Endothelial cell of umbilical vein (primary cell): ENCODE data around the gene NGFR. TPM values are rescaled to one million over a fixed set of nuclear protein-coding genes. Genes with fewer than 3 reads are reported as not detected.

ENCODE experiments used
- BruUV-seq: library from RNA; stranded (reverse); fragments of 400-500 nt; replicated peaks from 2 replicates; lab custom pipeline; 2021; lab: Mats Ljungman, UMichigan
- CTCF ChIA-PET: fragments of 300-600, 350-600 bp; sonication (Branson Sonifier 250); formaldehyde crosslinking; loops from one replicate; lab custom pipeline; 2021; ENCODE audit warnings: antibody characterized with exemption, inconsistent platforms; lab: Charles Lee
- POLR2A ChIA-PET: fragments of 300-600, 350-600 bp; sonication (Branson Sonifier 250); formaldehyde crosslinking; loops from one replicate; lab custom pipeline; 2021; ENCODE audit warnings: antibody characterized with exemption, inconsistent platforms; lab: Charles Lee
- DNase-seq: peaks from one replicate; pipeline ENCODE4 v3.0.0-alpha.2; 2011; ENCODE audit warnings: low read depth, low spot score
- FAIRE-seq: peaks from 2 replicates; lab custom pipeline; 2011; peaks lifted over from hg19 to GRCh38; lab: Jason Lieb, UNC
- H2AFZ ChIP-seq: 2 replicates; pipeline ENCODE4 v1.6.0; 2012; ENCODE audit warnings: low read depth, low read length, control low read depth, inconsistent platforms
- H3K27ac ChIP-seq: 2 replicates; pipeline ENCODE4 v1.5.1; 2011; ENCODE audit warnings: low read depth, mild to moderate bottlenecking, control low read depth, low read length, moderate library complexity; ENCODE audit not compliant: insufficient read depth
- H3K27me3 ChIP-seq, 2 experiments: 2 replicates each; pipeline versions ENCODE4 v1.6.0 to v1.6.1; 2011; ENCODE audit warnings: low read length in 2 of 2, mixed read lengths in 1 of 2; ENCODE audit not compliant: control insufficient read depth in 2 of 2, insufficient read depth in 2 of 2
- H3K36me3 ChIP-seq, 2 experiments: 2 replicates in 1 of 2; 3 replicates in 1 of 2; pipeline ENCODE4 v1.5.1; 2011; ENCODE audit warnings: low read length in 2 of 2, mild to moderate bottlenecking in 1 of 2, moderate library complexity in 1 of 2; ENCODE audit not compliant: control insufficient read depth in 2 of 2, insufficient read depth in 2 of 2; ENCODE audit errors: extremely low read depth in 1 of 2
- H3K4me1 ChIP-seq: 3 replicates; pipeline ENCODE4 v1.5.1; 2011; ENCODE audit warnings: mild to moderate bottlenecking, low read length; ENCODE audit not compliant: control insufficient read depth, insufficient read depth; ENCODE audit errors: extremely low read depth
- H3K4me2 ChIP-seq: 2 replicates; pipeline ENCODE4 v1.6.1; 2011; ENCODE audit warnings: low read length, control low read depth, mixed read lengths; ENCODE audit not compliant: insufficient read depth
- H3K4me3 ChIP-seq, 3 experiments: fragments of 200-600 bp in 1 of 3; sonication (generic), shearing (Covaris generic) in 1 of 3; replicated peaks in 1 of 3; 2 replicates each; pipeline ENCODE4 v1.5.1; 2011 to 2016; ENCODE audit warnings: control low read depth in 3 of 3, low read length in 3 of 3, mild to moderate bottlenecking in 2 of 3, inconsistent platforms in 1 of 3, low read depth in 1 of 3, moderate library complexity in 1 of 3; ENCODE audit not compliant: insufficient read depth in 1 of 3
- H3K79me2 ChIP-seq: 2 replicates; pipeline ENCODE4 v1.6.0; 2012; ENCODE audit warnings: low read length, inconsistent platforms; ENCODE audit not compliant: control insufficient read depth, insufficient read depth
- H3K9ac ChIP-seq: replicated peaks from 2 replicates; pipeline ENCODE3; 2011; ENCODE audit warnings: low read length, control low read depth; ENCODE audit not compliant: insufficient read depth; ENCODE audit errors: extremely low read depth
- H3K9me1 ChIP-seq: replicated peaks from 3 replicates; pipeline ENCODE4 v1.6.0; 2011; ENCODE audit warnings: mild to moderate bottlenecking, low read length; ENCODE audit not compliant: control insufficient read depth, insufficient read depth; ENCODE audit errors: extremely low read depth
- H3K9me3 ChIP-seq: replicated peaks from 2 replicates; pipeline ENCODE4 v1.5.1; 2012; ENCODE audit warnings: low read length, inconsistent platforms; ENCODE audit not compliant: control insufficient read depth, insufficient read depth
- H4K20me1 ChIP-seq: replicated peaks from 2 replicates; pipeline ENCODE3; 2011; ENCODE audit warnings: mild to moderate bottlenecking, low read length; ENCODE audit not compliant: control insufficient read depth, insufficient read depth; ENCODE audit errors: extremely low read depth
- EZH2 ChIP-seq: IDR thresholded peaks from 2 replicates; pipeline ENCODE4 v1.6.1; 2012; ENCODE audit warnings: borderline replicate concordance, low read depth, mild to moderate bottlenecking, moderate library complexity, low read length, inconsistent platforms; ENCODE audit not compliant: severe bottlenecking
- JUN ChIP-seq: IDR thresholded peaks from 2 replicates; pipeline ENCODE4 v1.6.1; 2011; ENCODE audit warnings: borderline replicate concordance, low read depth; ENCODE audit not compliant: insufficient read length, insufficient read depth
- POLR2AphosphoS5 ChIP-seq: IDR thresholded peaks from 2 replicates; pipeline ENCODE4 v1.6.1; 2012; ENCODE audit warnings: low read depth, mild to moderate bottlenecking, control low read depth, low read length, moderate library complexity; ENCODE audit not compliant: insufficient read depth
- dilution Hi-C: fragments of 300-500 bp; cut with MboI; formaldehyde crosslinking; loops from one replicate; pipeline ENCODE4 v1.15.0; 2019; ENCODE audit warnings: low sequenced_read_pairs; ENCODE audit not compliant: extremely low pct_ligation_motif_present
- intact Hi-C: fragments of 100-400 bp; cut with micrococcal nuclease; formaldehyde crosslinking; loops from one replicate; pipeline ENCODE4 v1.10.0; 2022
- polyA plus RNA-seq, 4 experiments: library from polyadenylated mRNA; depleted of rRNA in 3 of 4; stranded (reverse) in 3 of 4; unstranded in 1 of 4; fragments of >200 nt; gene quantifications; 2 replicates each; pipeline versions ENCODE4 v1.2.1 to v1.2.3, GENCODE V29; 2011 to 2012; ENCODE audit warnings: missing spikeins in 1 of 4
- total RNA-seq: library from RNA; stranded (reverse); gene quantifications from 2 replicates; pipeline ENCODE4 v1.2.3, GENCODE V29; 2021
- TF ChIP-seq, protein P1 (sequence below): IDR thresholded peaks from 2 replicates; pipeline ENCODE4 v1.6.1; 2011; ENCODE audit not compliant: insufficient read depth, insufficient read length
- TF ChIP-seq, protein P2 (sequence below), 2 donors: IDR thresholded peaks; 1 replicate in 1 of 2; 2 replicates in 1 of 2; pipeline ENCODE4 v1.5.1; 2011; ENCODE audit warnings: low read length in 2 of 2, mild to moderate bottlenecking in 2 of 2, moderate library complexity in 2 of 2, control low read depth in 1 of 2, inconsistent platforms in 1 of 2, low read depth in 1 of 2; ENCODE audit not compliant: insufficient read depth in 1 of 2; ENCODE audit errors: extremely low read depth in 1 of 2

Gene NGFR
- total and polyA plus RNA-seq, 2 donors (not counting 3 experiments of a cell fraction or from before 2014, with no cell fraction given): not detected

DNA sequence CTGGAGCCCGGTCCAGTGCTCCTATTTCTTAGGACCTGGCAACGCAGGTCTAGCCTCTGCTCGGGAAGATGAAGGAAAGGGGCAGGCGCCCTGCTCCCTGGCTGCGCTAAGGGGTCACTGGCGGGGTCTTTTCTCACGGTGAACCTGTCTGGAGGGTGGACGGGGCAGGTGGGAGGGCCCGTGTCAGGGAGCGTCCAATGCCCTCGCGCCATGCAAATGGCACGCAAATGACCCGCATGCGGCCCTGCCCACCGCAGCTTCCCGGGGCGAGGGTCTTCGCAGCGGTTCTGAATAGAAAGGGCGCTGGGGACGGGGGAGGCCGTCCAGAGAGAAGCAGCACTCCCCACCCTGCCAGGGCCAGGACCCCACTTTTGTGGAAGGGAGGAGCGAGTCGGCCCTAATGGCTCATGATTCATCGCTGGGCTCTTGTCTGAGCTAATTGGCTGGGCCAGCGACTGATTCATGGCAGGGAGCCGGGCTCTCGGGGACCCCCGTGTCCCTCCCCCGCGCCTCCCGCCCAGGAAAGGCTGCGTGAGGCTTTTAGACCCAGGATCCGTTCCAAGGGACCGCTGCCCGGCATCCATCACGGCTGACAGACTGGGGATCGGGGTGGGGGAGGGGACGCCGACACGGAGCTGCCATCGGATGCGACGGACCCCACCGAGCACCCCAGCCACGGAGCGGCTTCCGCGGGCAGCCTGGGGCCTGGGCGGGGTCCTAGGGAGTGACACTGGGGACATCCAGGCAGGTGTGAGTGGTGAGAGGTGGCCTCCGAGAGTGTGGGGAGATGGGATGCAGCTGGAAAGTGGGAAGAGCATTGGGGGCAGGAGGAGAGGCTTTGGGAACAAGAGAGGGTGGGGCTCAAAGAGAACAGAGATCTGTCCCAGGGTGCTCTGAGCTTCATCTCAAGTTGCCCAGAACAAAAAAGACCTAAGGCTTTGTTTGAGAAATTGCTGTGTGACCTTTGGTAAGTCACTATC is 25.0 kb upstream of the NGFR start:
- BruUV-seq: no TSS peak
- intact Hi-C loops: no loop called here
- Histone ChIP-seq H3K27me3 (peaks cover 36 to 48% of the 10 kb centered on the region in 2 experiments), H3K4me3 (no peak overlapping the region), H3K27ac (no peak overlapping the region), H3K36me3 (no peaks in the 10 kb centered on the region), H3K9me3 (no peaks in the 10 kb centered on the region), H3K4me1 (no peaks in the 10 kb centered on the region), H3K4me2 (no peak overlapping the region), H3K9ac (no peak overlapping the region), H2AFZ (no peak overlapping the region), H4K20me1 (no peaks in the 10 kb centered on the region), H3K79me2 (no peaks in the 10 kb centered on the region), H3K9me1 (no peaks in the 10 kb centered on the region)
- dilution Hi-C loops: no loop called here
- CTCF ChIA-PET: interaction anchor here (0.9 to 1.3 kb wide), 2 partner anchors 26 to 87 kb away, joined by 3 to 4 read pairs; no protein-coding TSS in a partner anchor
- DNase-seq (no peak), FAIRE-seq (no peak)
- POLR2A ChIA-PET: no interaction called here
- TF ChIP-seq, protein P1, sequence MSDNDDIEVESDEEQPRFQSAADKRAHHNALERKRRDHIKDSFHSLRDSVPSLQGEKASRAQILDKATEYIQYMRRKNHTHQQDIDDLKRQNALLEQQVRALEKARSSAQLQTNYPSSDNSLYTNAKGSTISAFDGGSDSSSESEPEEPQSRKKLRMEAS: no peak
- TF ChIP-seq JUN (no peak), EZH2 (peak; percentile 76), POLR2AphosphoS5 (no peak)
- TF ChIP-seq, protein P2, sequence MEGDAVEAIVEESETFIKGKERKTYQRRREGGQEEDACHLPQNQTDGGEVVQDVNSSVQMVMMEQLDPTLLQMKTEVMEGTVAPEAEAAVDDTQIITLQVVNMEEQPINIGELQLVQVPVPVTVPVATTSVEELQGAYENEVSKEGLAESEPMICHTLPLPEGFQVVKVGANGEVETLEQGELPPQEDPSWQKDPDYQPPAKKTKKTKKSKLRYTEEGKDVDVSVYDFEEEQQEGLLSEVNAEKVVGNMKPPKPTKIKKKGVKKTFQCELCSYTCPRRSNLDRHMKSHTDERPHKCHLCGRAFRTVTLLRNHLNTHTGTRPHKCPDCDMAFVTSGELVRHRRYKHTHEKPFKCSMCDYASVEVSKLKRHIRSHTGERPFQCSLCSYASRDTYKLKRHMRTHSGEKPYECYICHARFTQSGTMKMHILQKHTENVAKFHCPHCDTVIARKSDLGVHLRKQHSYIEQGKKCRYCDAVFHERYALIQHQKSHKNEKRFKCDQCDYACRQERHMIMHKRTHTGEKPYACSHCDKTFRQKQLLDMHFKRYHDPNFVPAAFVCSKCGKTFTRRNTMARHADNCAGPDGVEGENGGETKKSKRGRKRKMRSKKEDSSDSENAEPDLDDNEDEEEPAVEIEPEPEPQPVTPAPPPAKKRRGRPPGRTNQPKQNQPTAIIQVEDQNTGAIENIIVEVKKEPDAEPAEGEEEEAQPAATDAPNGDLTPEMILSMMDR (IDR thresholded peaks at IDR 0.05; ENCODE audit: extremely low read depth in 1 of 2, insufficient read depth in 1 of 2, low read depth in 1 of 2, low read length in 2 of 2): no peak
